HG02763 (cell line): ENCODE measurements around the gene RTKN2.
A peak's percentile ranks its signal among the peaks of the same experiment; 100 is the strongest.

Experiments
- ATAC-seq: cut with Tn5 transposase; IDR thresholded peaks from one replicate; pipeline ENCODE4 v1.9.1; 2021; ENCODE audit warnings: mild to moderate bottlenecking, moderate library complexity; ENCODE audit not compliant: unreplicated experiment

The RTKN2 gene

DNA sequence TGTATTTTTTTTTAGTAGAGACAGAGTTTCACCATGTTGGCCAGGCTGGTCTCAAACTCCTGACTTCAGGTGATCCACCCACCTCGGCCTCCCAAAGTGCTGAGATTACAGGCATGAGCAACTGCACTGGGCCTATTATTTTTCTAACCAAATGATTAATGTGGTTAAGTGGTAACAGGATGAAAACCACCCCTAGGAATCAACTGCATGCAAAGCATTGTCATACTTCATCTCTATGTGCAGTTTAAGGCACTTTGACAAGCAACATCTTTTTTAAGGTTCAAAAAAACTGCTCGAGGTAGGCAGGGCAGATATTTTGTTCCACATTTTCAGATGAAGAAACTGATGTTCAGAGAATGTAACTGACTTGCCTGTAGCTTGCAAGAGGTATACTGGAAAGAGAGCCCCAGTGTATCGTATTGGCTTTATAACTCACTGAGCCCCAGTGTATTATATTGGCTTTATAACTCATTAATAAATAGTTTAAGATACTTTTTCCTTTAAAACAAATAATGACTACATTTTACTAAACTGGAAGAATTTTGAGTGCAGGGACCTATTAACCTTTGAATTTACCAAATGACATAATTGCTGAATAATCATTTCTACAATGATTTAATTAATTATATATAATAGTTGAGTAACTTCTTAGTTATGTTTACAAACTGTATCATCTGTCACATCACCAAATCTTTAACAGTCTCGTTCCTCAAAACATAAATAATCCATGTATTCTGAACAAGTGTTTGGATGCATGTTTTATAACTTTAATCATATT is 38.1 kb downstream of the RTKN2 start:
- no peak for ATAC-seq

DNA sequence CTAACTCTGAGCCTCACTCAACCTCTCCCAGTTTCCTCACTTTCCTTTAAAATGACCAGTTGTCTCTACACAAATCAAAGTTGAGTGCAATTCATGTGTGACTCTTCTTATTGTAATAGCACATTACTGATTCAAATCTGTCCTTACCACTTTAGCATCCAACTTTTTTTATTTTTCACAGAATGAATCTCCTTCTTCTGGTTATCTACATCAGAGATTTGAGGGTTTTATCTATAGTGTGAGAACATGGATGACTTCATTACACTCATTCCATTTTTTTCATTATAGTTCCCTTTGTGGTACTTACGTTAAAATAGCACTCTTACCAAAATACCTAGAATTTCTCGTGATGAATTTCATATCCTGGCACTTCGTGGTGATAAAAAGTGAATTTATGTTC is 43.3 kb downstream of the RTKN2 start:
- ATAC-seq = no peak

DNA sequence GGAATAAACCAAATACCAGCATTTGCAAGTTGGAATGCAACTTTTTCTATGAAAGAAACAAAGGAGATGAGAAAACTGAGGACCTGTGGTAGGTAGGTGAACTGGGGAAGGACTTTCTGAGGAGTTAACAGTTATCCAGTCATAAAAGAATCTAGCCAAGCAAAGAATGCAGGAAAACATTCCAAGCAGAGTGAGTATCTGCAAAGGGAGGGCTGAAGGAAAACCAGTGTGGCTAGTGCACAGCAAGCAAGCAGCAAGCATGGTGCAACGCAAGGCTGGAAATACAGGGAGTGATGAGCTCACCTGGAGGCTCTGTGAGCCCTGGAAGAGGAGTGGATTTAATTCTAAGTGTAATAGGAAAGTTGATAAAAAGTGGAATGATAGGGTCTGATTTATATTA is 44.0 kb downstream of the RTKN2 start:
- ATAC-seq = no peak

DNA sequence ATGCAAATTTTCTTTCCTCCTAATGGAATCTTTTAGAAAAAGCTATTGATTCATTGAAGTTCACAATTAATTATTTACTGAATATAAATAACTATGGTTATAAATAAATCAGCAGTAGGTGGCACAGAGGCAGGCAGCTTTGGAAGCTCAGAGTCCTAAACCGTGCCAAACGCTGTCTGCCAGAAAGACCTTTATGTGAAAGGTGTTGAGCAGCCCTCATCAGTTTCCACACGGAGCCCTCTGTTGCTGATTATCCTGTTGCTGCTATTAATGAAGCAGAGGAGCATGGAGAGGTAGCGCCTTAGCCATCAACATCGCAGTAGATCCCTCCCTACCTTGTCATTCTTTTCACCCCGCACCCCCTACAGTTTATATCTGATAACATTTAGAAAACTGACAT is 51.0 kb downstream of the RTKN2 start:
- ATAC-seq = no peak

DNA sequence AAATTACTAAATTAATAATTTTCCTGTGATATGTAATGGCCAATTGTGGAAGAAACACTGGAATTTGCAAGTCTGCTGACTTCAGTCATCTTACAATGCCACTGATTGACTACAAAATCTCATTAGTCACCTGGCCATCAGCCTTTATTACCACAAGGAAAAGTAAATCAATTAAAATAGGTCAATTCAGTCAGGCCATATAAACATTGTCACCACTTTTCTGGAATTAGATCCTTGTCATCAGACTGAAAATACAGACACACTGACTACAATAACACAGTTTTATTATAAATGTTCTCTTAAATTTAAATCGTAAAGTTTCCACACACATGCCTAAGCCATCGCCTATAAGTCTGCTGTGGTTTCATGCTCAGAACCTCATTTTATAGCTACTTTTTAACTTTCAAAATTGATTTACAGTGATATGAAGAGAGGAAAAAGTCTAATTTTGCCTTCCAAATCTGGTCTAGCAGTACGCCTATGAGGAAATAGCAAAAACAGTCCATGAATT is 54.2 kb downstream of the RTKN2 start:
- no peak for ATAC-seq

DNA sequence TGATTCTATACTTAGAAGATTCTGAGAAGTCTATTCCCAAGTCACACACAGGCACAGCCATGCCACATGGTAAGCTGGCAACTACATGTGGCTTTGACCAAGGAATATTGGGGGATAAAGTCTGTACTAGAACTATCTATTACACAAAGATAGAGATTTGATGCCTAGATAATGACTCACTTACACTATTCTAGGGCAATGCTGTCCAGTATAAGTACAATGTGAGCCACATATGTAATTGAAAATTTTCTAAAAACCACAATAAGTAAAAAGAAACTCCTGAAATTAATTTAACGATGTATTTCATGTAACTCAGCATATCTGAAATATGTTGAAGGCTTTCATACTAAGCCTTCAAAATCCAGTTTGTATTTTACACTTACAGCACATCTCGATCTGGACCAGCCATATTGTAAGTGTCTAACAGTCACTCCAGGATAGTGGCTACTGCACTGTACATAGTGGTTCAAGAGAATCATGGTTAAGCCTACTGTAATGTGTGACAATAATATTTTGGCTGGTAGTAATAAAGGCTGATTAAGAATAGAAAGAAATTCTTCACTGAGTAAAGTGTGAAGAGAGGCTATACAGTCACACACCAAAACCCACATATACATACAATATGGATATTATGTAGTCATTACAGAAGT is 62.8 kb downstream of the RTKN2 start:
- no peak for ATAC-seq

DNA sequence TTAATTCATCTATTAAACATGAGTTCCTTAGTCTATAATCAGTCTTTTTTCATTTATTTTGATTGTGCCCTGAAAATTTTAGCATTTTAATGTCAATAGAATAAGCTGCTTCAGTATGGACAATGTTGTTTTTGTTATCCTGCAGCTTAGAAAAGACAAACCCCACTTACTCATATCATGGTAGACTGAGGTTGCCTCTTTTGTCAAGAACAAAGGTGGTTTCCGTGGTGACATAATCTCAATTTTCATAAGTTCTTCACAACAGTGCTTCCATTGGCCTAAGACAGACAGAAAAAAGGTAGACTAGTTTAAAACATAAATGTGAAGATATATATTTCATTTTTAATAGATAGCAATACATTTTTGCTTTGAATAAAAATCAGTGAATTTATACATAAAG is 69.1 kb downstream of the RTKN2 start:
- peak; percentile 56 for ATAC-seq

DNA sequence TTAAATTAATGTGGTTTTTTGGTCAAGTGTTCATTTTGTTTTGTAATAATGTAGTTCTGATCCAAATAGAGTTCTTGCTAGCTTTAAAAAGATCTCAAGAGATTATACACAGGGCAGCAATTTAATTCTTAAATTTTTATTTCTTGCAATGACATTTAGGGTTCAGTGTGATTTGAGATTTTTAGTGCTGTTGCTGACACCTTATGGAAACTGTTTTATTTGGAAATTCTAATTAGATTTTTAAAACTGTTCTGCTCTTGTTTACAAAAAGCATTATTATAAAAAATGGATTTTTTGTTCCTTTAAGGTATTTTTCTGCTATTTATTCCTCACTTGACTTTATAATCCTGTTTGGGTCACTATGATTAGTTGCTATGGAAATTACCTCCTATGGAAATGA is 72.1 kb downstream of the RTKN2 start:
- no peak for ATAC-seq

DNA sequence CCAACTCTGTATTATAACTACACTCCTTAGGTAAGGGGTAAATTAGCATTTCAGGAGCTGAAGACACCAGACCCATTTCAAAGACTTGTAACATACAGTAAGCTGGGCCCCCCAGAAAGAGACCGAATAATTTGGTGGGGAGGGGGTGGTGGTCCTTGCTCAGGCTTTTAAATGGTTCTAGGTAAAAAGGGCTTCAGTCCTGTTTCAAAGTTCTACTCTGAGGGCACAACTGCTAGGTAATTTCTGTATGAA is 73.0 kb downstream of the RTKN2 start:
- ATAC-seq = no peak

DNA sequence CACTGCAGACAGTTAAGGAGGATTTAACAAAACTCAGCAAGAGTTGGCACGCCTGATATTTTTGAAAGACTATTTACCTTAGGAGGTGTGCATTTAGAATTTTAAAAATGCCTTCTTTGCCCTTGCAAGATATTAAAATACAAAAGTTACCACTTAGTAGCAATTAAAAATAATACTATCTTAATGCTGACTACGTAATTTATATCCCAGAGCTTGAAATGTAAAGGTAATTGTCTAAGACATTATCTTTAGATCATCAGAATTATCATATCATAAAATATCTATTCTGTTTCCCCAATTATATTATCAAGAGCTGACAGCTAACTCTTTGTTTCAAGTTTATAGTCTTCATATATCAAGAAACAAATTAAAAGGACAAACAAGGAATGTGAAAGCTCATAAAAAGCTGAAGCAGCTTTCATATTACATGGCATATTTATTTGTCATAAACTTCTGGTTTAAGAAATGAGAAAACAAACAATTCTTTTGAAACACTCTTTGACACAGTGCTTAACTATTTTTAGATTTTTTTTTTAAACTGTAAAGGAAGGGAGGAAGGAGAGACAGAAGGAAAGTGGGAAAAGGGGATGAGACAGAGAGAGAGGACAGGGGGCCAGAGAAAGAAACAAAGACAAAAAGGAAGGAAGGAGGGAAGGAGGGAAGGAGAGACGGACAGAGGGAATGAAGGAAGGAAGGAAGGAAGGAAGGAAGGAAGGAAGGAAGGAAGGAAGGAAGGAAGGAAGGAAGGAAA is 73.5 kb downstream of the RTKN2 start:
- ATAC-seq = no peak

DNA sequence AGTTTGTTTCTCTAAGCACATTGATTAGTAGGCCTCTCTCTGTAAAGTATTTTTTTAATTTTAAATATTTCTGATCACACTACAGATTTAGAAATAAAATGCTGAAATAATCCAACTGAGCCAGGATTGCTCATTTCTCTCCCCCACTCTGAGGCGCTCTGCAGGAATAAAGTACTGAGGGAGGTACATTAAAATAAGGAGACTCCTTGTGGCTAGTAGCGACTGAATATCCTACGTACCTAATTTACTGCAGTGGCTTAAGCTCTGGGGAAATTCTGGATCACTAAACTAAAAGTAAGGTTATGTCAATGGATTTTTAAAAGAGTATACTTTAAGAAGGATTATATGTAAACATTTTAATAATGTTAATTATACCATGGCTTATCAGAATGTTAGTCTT is 75.2 kb downstream of the RTKN2 start:
- ATAC-seq = no peak

DNA sequence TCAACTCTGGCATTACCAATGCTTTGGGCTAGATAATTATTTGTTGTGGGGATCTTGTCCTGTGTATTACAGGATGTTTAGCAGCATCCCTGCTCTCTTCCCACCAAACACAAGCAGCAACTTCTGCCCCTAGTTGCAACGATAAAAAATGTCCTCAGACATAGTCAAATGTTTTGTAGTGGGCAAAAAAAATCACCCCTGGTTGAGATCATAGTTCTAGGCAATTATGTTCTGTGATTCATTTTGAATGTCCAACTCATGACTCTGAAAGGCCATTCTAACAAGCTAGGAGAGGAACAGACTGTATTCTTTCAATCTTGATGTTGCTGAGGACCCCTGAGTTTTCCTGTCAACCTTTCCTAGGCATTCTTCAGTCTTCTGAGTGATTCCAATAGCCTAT is 79.5 kb downstream of the RTKN2 start:
- no peak for ATAC-seq

DNA sequence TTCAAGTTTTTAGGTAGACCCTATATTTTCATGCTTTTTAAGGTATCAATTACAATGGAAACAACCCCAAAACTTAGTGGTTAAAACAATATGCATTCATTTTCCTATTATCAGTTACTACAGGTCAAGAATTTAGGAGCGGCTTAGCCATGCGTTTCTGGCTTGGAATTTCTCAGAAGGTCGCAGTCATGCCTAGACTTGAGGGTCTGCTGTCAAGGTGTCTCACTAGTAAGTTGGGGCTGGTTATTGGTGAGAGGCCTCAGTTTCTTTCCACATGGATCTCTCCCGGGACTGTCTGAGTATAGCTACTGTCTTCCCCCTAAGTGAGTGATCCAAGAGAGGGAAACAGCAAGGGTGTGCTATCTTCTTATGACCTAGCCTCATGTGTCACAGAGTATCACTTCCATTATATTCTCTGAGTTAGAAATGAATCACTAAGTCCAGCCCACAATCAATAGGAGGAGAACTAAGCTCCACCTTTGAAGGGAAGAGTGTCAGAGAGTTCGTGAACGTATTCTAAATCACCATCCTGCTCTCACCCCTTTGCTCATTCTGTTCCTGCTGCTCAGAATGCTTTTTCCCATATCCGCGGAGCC is 80.5 kb downstream of the RTKN2 start:
- no peak for ATAC-seq

DNA sequence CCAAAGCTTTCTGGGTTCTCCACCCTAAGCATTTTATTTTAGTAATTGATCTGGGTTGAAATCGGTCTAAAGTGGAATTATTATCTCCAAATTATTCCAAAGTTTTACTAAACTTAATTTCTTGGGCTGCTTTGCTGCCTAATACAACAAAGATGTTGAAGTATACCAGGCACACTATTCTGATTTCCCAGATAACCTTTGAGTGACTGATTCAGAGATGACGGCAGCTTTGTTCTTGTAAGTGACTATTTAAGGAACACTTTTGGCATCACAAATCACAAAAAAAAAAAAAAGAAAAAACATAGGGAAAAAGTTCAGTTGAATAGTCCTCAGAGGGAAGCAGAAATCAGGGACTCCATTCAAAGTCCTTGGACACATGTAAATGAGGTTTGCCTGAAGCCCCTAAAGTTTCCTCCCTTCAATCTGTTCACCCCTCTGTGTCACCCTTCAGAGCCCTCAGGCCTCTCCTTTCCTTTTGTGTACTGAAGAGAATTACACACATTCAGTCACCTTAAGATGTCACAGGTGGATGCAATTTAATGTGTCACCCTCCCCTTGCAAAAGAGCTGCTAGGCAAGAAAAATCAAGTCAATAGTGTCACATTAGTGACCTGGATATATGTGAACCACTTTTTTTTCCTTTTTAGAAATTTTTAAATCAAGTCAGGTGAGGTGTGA is 81.5 kb downstream of the RTKN2 start:
- no peak for ATAC-seq

DNA sequence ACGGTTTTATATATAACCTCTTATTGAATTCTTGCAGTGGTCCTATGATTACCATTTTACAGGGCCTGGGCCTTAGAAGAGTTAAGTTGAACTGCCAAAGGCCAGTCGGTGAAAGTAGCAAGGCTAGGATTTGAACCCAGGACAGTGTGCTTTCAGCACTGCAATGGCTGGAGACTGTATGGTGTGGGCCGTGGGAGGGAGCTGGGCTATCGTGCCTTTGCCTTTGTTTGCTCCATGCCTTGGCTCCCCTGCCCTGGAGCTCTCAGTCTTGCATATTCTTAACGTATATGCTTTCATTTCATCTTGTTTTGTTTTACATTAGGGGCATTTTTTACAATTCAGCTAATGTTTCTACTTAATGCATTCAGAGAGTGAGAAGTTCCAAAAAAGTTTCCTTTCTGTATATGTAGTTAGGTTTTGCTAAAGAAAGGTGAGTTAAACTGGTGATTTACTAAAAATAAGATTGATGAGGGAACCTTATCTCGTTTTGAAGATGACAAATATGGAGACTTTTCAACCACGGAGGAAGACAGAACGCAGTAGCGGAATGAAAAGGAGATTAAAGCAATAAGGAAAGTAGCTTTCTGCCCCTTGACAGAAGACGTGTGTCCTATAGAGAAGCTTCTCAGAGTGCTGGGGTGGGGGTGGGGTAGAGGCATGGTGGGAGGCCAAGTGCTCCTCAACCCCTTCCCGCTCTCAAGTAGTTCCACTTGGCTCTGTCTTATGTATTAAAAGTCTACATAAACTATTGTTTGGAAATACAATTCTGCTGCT is 82.5 kb downstream of the RTKN2 start:
- no peak for ATAC-seq

DNA sequence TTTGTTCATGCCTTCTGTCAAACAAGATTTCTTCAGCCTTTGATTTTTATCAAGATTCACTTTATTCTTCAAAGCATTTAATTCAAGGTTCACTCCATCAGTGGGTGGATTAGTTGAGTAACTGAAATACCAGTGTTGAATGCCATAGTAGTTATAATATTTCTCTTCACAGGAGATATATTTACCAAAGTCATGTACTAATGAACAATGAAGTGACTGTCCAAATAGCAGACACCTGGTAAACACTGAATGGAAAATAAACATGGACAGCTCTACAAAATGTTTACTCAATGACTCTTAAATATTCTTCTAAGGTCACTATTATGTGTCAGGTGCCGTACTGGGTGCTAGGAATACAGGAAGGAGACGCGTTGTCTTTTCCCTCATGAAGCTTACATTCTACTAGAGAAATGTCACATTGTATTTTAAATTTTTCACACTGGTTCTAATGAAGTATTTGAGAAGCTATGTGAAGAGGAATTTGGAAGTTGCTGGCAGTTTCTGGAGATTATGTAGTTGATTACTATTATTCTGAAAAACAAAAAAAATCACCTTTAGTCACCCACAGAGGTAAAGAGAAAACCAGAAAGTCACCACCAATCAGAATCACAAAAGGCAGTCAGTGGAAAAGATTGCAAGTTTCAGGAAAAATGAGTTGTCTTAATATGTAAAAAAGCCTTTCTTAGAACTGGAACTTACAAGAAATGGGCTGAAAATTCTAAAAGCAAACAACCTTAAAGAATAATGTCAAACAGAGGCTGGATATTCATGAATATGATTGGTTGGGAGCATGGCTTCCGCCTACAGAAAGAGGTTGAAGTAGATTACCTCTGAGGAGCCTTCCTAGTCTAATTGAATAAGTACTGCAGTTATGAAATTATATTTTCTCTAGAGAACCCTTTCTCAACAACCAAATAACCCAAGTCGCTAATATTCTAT is 84.5 kb downstream of the RTKN2 start:
- no peak for ATAC-seq

DNA sequence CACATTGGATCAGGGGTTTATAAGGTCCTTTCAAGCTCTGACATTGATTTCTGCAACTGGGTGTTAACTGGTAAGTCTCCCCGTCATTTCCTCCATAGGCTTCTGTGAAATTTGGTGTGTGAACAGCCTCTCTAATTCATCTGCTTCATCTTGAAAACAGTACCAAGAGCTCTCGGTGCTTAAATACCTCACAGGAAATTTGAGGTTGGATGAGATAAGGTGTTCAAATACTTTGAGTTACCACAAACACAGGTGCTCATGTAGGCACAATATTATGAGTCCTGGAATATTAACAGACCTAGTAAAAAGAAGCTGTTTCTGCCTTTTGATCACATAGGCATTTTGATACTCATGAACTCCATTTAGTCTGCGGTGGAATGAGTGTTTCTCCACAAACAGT is 85.2 kb downstream of the RTKN2 start:
- ATAC-seq = peak; percentile 61

DNA sequence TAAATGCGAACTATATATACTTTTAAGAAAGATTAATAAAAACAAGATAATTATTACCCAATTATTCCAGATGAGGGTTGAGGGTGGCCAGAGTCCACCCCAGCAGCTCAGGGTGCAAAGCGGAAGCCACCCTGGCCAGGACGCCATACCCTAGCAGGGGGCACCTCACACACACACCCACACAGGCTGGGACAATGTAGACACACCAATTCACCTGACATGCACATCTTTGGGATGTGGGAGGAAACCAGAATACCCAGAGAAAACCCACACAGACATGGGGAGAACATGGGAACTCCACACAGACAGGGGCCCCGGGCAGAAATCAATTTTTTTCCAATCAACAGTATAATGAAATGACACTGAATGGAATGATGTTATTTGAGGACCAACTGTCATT is 86.0 kb downstream of the RTKN2 start:
- ATAC-seq = no peak

DNA sequence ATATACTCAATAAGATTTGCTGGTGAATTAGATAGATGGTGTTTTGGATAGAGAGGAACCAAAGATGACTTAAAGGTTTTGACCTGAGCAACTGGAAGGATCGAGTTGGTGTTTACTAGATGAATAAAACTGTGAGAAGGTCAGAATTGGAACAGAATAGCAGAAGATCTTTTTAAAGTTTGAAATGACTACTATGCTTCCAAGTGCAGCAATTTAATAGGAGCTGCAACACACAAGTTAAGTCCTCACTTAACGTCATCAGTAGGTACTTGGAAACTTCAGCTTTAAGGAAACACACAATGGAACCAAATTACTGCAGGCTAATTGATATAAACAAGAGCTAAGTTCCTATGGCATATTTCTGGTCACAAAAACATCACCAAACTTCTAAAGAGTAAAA is 86.5 kb downstream of the RTKN2 start:
- ATAC-seq = no peak
